ENCODE measurements around the gene ANO4.
"Not testable (repeated sequence)": the region's sequence is repeated elsewhere in the genome, so short reads cannot be mapped to it uniquely, and the experiment has no call there.

Gene ANO4

GRCh38 chr12:100954118-100954517 is 159.5 kb downstream of the ANO4 start:
- DNase-seq: no peak

GRCh38 chr12:100955139-100955538 is 160.6 kb downstream of the ANO4 start:
- no peak for DNase-seq

- no peak for DNase-seq
Measured at GRCh38 chr12:100956311-100956852, 161.8 kb downstream of the ANO4 start.

GRCh38 chr12:100959481-100959880 is 164.9 kb downstream of the ANO4 start:
- DNase-seq: no peak

DNA sequence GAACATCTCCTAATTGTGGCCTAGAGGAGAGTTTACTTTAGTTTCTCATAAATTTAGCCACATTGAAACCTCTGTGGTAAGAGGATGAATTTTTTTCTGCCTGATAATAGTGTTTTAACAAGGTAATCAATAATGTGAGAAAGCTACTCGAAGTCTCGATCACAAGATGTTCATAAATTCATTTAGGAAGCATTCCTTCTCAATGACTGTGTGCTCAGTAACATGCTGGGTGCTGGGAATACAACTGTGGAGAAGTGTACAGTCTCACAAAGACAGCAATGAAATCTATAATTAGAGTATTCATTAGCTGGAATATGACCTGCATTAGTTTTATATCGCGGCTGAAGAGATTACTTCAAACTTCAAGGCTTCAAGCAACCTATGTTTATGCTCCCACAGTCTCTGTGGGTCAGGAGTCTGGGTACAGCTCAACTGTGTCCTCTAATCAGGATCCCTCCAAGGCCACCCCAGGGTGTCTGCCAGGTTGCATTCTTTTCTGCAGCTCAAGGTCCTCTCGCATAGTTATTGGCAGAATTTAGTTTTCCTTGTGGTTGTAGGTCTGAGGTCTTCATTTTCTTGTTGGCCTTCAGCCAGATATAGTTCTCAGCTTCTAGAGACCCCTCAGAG is 167.6 kb downstream of the ANO4 start:
- DNase-seq: no peak

DNA sequence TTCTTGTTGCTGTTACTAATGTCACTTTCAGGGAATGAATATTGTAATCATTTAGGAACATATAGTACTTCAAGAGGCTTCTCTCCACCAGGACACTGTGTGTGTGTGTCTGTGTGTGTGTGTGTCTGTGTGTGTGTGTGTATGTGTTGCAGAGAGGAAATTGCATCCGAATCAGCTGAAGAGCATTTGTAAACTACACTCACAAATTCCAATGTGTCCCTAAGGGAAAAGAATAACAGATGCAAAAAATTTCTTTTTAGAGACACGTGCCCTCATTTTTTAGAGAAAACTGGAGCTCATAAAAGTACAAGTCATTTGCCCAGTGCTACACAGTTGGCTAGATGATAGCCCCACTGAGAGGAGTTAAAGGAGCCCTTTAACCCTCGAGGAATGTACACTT is 168.8 kb downstream of the ANO4 start:
- no peak for DNase-seq

DNA sequence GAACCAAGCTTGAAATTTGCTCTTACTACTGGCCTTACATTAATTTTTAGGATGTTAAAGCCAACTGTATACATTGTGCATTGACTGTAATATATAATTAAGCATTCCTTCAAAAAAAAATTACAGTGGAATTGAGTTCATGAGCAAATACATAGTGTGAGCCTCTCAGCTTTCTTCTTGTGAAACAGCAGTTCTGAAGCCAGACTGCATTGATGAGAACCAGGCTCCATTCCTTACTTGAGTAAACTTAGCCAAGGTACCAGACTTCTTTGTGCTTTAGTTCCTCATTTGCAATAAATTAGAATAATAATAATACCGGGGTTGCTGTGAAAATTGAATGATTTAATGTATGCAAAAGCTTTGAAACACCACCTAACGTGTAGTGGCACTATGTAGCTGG is 169.5 kb downstream of the ANO4 start:
- no peak for DNase-seq

DNA sequence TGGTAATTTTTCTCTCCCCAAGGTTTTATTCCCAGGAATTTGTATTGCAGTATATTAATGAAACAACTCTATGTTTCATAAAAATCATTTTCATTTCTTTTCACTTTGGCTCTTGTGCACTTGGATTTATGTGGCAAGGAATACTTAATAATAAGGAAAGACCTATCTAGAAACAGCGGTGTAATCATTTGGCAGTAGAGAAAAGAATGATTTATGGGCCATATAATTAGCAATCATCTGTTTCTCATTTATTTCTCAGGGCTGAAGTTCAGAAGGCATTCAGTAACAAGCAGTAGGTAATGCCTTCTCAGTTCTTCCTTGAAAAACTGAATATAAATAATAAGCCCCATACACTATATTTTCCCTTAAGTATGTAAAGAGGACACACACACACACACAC is 172.6 kb downstream of the ANO4 start:
- DNase-seq: no peak

- no peak for DNase-seq
Measured at GRCh38 chr12:100970894-100971293, 176.3 kb downstream of the ANO4 start.

DNA sequence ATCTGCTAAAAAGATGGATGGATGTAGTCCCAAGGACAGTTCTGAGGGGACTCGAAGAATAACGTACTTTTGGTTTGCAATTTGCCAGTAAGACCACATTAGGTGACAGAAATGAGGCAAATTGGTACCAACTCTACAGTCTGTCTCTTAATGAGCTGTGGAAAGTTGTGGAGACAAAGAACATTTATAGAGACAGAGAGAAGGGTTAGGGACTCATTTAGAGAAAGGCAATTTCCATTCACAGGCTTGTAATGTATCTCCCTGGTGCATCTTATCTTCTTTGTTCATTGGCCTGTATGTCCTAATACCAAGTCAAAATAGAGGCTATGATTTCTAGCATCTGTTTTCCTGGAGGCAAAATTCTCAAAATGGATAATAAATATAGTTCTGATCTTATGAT is 177.5 kb downstream of the ANO4 start:
- no peak for DNase-seq

DNA sequence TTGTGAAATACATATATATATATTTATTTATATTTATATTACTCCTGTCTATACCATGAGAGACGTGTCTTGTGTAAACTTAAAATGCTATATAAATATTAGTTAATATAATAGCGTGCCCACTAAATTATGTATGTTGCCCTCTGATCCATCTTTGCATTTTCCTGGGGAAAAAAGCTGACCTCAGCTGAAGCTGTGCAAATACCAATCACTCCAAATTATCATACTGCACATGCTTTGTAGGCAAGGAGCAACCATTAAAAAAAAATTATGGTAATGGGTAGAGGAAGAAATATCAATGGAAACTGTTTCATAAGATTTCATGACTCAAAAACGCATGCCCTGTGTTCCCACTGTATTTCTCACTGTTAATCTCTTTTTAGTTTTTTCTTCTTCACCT is 179.8 kb downstream of the ANO4 start:
- no peak for DNase-seq

DNA sequence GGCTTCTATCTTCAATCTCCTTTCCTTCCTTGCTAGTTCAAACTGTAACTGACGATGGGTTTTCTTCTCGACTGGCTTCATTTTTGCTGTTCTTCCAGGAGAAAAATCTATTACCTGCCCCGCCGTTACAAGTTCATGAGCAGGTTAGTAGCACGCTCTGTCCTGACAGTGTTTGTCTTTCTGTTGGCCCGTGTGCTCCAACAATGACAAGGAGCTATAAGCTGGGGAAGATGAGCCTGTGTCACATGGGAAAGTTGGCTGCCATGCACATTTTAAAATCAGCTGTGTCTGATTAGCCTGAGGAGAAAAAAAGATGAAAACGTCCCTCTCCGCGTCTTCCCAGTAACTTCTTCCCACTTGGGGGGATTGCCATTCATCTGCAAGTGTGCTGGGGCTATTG is 180.2 kb downstream of the ANO4 start:
- DNase-seq: no peak

DNA sequence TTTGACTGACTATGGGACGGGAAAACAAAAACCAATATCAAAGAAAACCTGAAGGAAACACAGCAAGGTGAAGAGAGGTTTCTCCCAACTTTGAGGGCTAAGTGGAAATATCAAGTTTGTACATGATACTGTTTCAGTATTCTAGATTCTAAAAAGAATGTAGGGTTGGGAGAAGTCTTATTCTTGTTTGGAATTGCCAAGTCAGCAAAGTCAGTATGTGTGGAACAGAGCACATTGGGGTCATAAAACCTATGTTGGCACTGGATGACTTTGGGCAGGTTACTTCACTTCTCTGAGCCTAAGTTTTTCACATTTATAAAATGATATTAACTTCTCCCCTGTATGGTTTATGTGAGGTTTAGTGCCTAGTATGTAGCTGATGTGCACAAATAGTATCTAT is 182.2 kb downstream of the ANO4 start:
- DNase-seq: no peak

DNA sequence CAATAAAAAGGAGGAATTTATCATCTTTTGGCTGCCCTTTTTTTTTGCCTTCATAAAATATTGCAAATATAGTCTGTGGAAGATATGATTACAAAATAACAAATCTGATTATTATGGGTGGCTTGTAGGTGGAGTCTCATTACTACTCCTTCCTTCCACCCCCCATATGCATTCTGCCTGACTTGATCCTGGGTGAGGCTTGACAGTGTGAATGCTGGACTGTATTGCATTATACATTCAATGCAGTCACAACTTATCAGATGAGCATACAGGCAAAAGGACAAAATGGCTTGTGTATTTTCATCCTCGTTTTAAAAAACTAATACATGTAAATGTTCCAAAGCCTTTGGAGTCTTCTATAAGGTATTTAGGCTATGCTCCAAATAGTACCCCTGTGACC is 186.3 kb downstream of the ANO4 start:
- DNase-seq: no peak

- no peak for DNase-seq
Measured at GRCh38 chr12:100982511-100983183, 188.1 kb downstream of the ANO4 start.

DNA sequence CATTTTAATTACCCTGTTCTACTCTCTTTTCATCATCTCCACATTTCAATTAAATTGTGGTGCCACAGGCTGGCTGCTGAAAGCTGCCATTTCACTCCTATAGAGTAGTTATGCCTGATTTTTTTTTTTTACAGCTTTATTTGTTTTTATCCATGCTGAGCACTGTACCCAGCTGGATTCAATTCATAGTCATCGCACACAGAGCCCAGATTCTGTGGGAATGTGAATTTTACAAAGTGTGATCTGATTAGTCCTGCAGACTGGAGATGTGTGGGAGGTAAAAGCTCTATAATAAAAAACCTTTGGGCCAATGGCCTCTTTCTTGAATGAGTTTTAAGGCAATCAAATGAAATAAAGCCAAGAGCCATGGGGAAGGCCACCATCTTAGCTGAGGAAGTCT is 190.2 kb downstream of the ANO4 start:
- DNase-seq: no peak

DNA sequence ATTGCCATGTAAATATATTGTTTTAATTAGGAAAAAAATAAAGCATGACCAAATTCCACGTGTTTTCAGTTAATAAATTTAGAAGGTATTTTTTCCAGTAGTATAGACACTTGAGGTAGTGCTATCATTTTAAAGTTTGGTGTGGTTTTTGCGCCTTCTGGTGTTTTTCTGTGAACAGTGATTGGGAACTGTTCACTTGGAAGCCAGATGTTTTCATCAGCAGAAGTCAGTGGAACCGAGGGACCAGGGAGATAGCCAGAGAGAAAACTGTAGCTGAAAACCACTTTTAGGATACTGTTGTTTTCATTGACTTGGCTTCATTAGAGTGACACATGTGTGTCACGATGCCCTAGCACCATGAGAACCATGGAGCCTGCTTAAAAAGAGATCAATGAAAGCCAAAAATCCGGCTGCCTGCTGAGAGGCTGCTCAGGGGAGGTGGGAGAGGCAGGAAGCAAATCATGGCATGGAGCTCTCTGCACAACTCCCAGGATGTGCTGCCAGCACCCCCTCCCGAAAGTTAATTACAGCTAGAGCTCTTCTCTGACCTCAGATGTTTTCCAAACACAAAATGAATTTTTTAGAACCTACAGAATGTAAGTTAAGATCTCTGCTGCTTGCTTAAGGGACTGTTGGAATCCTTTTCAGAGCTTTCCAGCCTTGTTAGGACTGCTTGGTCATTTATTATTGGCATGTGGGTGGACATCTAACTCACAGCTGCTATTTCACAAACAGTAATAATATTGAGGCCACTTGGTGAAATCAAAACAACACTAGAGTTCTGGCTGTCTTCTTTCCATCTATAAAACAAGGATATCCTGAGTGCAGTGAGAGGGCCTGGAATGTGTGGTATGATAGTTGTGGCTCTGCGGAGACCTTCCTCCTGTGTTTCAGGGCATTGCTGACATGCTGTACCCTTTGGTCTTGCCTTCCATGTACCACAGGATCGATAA is 192.3 kb downstream of the ANO4 start:
- no peak for DNase-seq

- no peak for DNase-seq
Measured at GRCh38 chr12:100987552-100988521, 193.3 kb downstream of the ANO4 start.

DNA sequence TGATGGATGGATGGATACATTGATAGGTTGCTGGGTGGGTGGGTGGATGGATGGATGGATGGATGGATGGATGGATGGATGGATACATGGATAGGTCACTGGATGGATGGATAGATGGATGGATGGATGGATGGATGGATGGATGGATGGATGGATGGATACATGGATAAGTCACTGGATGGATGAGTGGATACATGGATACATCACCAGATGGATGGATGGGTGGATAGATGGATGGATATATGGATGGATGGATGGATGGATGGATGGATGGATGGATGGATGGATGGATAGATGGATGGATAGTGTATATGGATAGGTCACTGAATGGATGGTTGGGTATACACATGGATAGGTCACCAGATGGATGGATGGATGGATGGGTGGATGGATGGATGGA is 194.9 kb downstream of the ANO4 start:
- DNase-seq: not testable (repeated sequence)

DNA sequence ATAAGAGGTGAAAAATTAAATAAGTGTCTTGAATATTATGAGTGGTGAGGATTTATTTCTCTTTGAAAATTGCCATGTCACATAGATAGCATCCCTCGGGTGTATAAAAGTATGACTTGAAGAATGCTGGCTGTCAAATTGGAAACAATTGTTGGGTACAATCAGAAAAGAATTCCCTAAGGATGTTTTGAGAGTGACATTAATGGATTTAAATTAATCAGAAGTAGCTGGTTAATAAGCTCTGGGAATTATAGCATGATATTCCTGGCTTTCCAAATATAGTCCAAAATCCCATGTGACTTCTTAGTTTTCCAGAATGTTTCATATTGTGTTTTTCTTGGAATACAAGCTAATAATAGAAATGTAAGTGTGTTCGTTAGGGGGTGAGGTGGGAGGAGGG is 196.5 kb downstream of the ANO4 start:
- DNase-seq: no peak

- DNase-seq: no peak
Measured at GRCh38 chr12:100992194-100992593, 197.6 kb downstream of the ANO4 start.

- no peak for DNase-seq
Measured at GRCh38 chr12:100993916-100994450, 199.4 kb downstream of the ANO4 start.
